AG04450 (cell line): ENCODE data around the gene KRT83. TPM values are rescaled to one million over a fixed set of nuclear protein-coding genes. Genes with fewer than 3 reads are reported as not detected.

Source experiments
- CTCF ChIA-PET: fragments of 300-600, 350-600 bp; formaldehyde crosslinking; extraction: SDS; loops from one replicate; lab custom pipeline; 2022; ENCODE audit warnings: antibody characterized with exemption, inconsistent platforms; lab: Charles Lee
- POLR2A ChIA-PET: fragments of 350-600 bp; formaldehyde crosslinking; extraction: SDS; loops from one replicate; lab custom pipeline; 2021; ENCODE audit warnings: antibody characterized with exemption, inconsistent platforms; lab: Yijun Ruan, JAX
- DNase-seq: peaks from one replicate; pipeline ENCODE4 v3.0.0-alpha.2; 2011; ENCODE audit warnings: low read depth, low spot score
- H3K27ac ChIP-seq: one replicate; pipeline ENCODE4 v1.5.1; 2012; ENCODE audit warnings: low read depth, low read length, control low read depth
- H3K27me3 ChIP-seq: one replicate; pipeline ENCODE4 v1.6.0; 2012; ENCODE audit warnings: low read length; ENCODE audit not compliant: control insufficient read depth, insufficient read depth
- H3K4me3 ChIP-seq: 2 replicates; pipeline ENCODE4 v1.5.1; 2011; ENCODE audit warnings: mild to moderate bottlenecking, low read depth, low read length, control low read depth
- H3K9me3 ChIP-seq: 2 replicates; pipeline ENCODE4 v1.5.1; 2012; ENCODE audit warnings: low read length; ENCODE audit not compliant: control insufficient read depth, insufficient read depth
- polyA plus RNA-seq: library from polyadenylated mRNA; depleted of rRNA; stranded (reverse); fragments of >200 nt; gene quantifications from 2 replicates; pipeline ENCODE4 v1.2.3, GENCODE V29; 2011
- TF ChIP-seq, protein P1 (sequence below): IDR thresholded peaks from 2 replicates; pipeline ENCODE4 v1.5.1; 2011; ENCODE audit warnings: low read depth, low read length, control low read depth, inconsistent platforms

Gene KRT83
- polyA plus RNA-seq, 1 experiment, result 0.04 TPM

DNA sequence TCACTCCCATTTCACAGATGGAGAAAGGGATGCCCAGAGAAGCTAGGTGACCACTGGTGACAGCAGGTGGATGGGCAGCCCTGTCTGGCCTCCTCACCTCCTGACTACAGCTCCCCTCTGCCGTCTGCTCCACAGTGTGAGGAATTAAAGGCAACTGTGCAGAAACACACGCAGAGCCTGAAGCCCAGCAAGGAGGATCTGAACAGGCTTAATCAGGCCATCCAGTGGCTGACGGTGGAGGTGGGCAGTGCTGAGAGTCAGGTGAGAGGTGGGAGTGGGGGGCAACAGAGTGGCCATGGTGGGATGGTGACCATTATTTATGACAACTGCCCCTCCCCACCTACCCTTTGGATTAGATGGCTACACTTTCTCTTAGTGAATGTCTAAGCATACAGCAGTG lies 45.5 kb downstream of the KRT83 start:
- TF ChIP-seq, protein P1, sequence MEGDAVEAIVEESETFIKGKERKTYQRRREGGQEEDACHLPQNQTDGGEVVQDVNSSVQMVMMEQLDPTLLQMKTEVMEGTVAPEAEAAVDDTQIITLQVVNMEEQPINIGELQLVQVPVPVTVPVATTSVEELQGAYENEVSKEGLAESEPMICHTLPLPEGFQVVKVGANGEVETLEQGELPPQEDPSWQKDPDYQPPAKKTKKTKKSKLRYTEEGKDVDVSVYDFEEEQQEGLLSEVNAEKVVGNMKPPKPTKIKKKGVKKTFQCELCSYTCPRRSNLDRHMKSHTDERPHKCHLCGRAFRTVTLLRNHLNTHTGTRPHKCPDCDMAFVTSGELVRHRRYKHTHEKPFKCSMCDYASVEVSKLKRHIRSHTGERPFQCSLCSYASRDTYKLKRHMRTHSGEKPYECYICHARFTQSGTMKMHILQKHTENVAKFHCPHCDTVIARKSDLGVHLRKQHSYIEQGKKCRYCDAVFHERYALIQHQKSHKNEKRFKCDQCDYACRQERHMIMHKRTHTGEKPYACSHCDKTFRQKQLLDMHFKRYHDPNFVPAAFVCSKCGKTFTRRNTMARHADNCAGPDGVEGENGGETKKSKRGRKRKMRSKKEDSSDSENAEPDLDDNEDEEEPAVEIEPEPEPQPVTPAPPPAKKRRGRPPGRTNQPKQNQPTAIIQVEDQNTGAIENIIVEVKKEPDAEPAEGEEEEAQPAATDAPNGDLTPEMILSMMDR, result no peak
- no peak for DNase-seq
- H3K27me3 ChIP-seq, result peaks cover 4% of the 10 kb centered on the region
- H3K4me3 ChIP-seq, result no peak overlapping the region
- ChIA-PET CTCF (interaction anchor here (1.2 to 1.6 kb wide), 2 partner anchors 30 to 119 kb away, joined by 3 read pairs; no protein-coding TSS in a partner anchor), POLR2A (no interaction called here)
- H3K9me3 ChIP-seq, result no peaks in the 10 kb centered on the region; the same call in 1 of the 2 replicates
- no peak overlapping the region for H3K27ac ChIP-seq

DNA sequence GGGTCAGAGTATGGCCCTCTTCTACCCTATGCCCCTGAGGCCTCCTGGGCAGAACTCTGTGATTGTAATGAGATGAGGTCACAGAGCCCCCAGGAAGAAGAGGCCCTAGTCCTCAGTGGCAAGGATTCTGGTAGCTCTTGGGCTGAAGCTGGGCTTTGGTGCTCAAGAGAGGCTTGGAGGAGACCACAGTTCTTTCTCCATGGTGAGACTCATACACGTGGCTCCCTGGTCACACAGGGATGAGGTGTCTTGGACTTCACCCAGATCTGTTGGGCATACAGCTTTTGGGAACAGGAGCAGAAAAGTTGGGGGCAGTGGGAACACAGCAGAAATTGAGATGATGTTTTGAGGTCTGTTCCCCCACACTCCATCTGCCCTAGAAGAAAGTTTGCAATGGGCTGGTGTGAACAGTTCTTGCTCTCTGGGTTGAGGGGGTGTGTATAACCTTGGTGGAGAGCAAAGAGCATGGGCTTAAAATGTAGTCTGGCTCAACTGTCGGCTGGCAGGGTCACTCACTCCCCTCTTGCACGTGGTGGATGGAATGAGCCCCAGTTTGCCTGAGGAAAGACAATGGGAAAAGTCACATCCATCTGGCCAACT lies 46.6 kb downstream of the KRT83 start, which contains the start of gene KRT86:
KRT86 (plus strand) TSS at position 125 of the 600 bp plus-strand sequence. CDS start 27,272 bp downstream, outside the sequence.
- POLR2A ChIA-PET, result no interaction called here
- CTCF ChIA-PET, result interaction anchor here (1.2 to 1.6 kb wide), 2 partner anchors 29 to 118 kb away, joined by 3 read pairs; no protein-coding TSS in a partner anchor
- TF ChIP-seq, protein P1, result no peak
- Histone ChIP-seq H3K27ac (no peak within 1 kb of the TSS), H3K9me3 (no peaks in the 10 kb centered on the region; the same call in 1 of the 2 replicates), H3K4me3 (no peak within 1 kb of the TSS), H3K27me3 (peaks cover 5% of the 10 kb centered on the region)
- no peak for DNase-seq

DNA sequence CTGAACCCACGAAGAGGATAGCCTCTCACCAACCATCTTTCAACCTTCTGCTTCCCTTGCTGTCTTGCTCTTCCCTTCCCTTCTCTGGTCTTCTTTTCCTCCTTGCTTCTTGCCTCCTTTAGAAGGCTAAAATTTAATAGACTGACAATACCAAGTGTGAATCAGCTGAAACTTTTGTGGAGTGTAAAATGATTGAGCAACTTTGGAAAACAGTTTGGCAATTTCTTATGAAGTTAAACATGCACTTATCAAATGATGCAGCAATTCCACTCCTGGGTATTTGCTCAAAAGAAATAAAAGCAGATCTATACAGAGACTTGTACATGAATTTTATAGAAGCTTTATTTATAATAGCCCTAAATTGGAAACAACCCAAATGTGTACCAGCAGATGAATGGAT lies 50.0 kb downstream of the KRT83 start:
- ChIA-PET POLR2A (no interaction called here), CTCF (interaction anchor here (1.6 to 9.9 kb wide), 2 partner anchors 8 to 56 kb away, joined by 5 to 121 read pairs; no protein-coding TSS in a partner anchor)
- TF ChIP-seq, protein P1, result no peak
- Histone ChIP-seq H3K27me3 (peaks cover 20% of the 10 kb centered on the region), H3K9me3 (no peaks in the 10 kb centered on the region; the same call in 1 of the 2 replicates), H3K4me3 (no peak overlapping the region), H3K27ac (no peak overlapping the region)
- no peak for DNase-seq

DNA sequence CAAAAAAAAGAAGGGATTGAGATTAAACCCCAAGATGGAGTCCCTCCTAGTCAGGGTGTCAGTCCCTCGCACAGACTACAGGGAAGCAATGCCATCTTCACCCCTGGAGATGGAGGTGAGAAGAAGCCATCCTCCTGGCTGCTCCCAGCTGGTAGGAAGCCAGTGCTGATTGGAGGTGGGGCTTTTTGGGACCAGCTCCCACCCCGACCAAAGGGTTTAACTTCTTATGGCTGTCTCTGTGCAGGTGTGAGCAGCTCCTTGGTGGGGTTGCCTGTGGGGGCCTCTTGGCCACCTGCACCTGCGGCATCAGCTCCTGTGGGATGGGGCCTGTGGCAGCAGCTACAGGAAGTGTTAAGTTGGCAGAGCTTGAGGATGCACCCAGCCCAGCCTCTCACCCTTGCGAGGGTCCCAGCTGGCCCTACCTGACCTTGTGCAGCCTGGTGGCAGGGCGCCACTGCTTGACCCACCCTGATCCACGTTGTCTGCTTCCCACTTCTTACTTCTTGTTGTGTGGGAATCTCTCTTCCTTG lies 50.6 kb downstream of the KRT83 start:
- peaks cover 20% of the 10 kb centered on the region for H3K27me3 ChIP-seq
- ChIA-PET POLR2A (no interaction called here), CTCF (interaction anchor here (1.6 to 9.9 kb wide), 2 partner anchors 9 to 57 kb away, joined by 5 to 121 read pairs; no protein-coding TSS in a partner anchor)
- H3K9me3 ChIP-seq, result no peaks in the 10 kb centered on the region; the same call in 1 of the 2 replicates
- TF ChIP-seq, protein P1, result no peak
- no peak overlapping the region for H3K4me3 ChIP-seq
- DNase-seq, result no peak
- H3K27ac ChIP-seq, result no peak overlapping the region

DNA sequence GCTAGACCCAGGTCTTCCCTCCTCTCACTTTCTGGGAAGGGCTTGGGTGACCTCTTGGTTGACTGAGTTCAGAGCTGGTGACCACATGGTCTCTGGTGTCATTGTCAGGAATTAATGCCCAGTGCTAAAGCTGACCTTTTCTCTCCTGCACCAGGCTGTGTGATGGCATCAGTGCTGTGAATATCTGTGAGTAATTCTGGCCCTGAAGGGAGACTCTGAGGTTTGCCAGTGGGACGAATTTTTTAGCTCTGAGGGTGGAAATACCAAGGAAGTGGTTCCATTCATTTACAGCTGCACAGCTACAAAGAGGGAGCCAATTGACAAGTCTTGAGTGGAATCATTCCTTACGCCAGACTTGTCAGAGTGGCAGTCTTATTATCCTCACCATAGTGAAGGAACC lies 53.0 kb downstream of the KRT83 start:
- Histone ChIP-seq H3K9me3 (no peaks in the 10 kb centered on the region; the same call in none of the 2 replicates), H3K4me3 (no peak overlapping the region), H3K27ac (no peak overlapping the region), H3K27me3 (peaks cover 28% of the 10 kb centered on the region)
- POLR2A ChIA-PET, result no interaction called here
- TF ChIP-seq, protein P1, result no peak
- CTCF ChIA-PET, result interaction anchor here (1.3 to 9.9 kb wide), 2 partner anchors 11 to 47 kb away, joined by 3 to 121 read pairs; no protein-coding TSS in a partner anchor
- no peak for DNase-seq
